Measurements from ENCODE around the gene ATM.

Gene ATM

GRCh38 chr11:108223348-108224149 lies 682 bp downstream of the ATM start:
- no peak for TF ChIP-seq EZH2phosphoT487 (conservative IDR thresholded peaks at IDR 0.05; ENCODE audit: low read length)
- no peak for TF ChIP-seq CTCF (IDR thresholded peaks at IDR 0.05; ENCODE audit: insufficient read depth, low read length, poor library complexity, severe bottlenecking)

GRCh38 chr11:108224366-108224765 lies 1.5 kb downstream of the ATM start:
- H3F3A ChIP-seq (ENCODE audit: insufficient read depth) = peaks cover 56% of the 10 kb centered on the region
- H2AFZ ChIP-seq (ENCODE audit: low read depth, low read length, severe bottlenecking) = no peak overlapping the region
- peaks cover 15% of the 10 kb centered on the region for H4K20me1 ChIP-seq (ENCODE audit: low read depth, low read length)
- no peak for TF ChIP-seq EZH2phosphoT487 (conservative IDR thresholded peaks at IDR 0.05; ENCODE audit: low read length)
- no peak for TF ChIP-seq CTCF (IDR thresholded peaks at IDR 0.05; ENCODE audit: insufficient read depth, low read length, poor library complexity, severe bottlenecking)
- peak overlapping the region; percentile 93 for H3K27ac ChIP-seq (ENCODE audit: low read depth, low read length)
- H3K27me3 ChIP-seq (ENCODE audit: low read length) = no peaks in the 10 kb centered on the region
- H3K79me2 ChIP-seq (ENCODE audit: insufficient read depth, low read length) = peaks cover 70% of the 10 kb centered on the region
- H3K4me2 ChIP-seq (ENCODE audit: low read depth, low read length, poor library complexity, severe bottlenecking) = peak overlapping the region; percentile 90
- no peaks in the 10 kb centered on the region for H3K9me3 ChIP-seq (ENCODE audit: insufficient read depth, low read length)
- no peaks in the 10 kb centered on the region for H3K9me2 ChIP-seq (replicated peaks; ENCODE audit: insufficient read depth, low read length)
- peak overlapping the region; percentile 85 for H3K4me3 ChIP-seq (ENCODE audit: insufficient read depth, low read length, poor library complexity, severe bottlenecking)
- peaks cover 23% of the 10 kb centered on the region; the same call in 1 of the 2 replicates for H3K36me3 ChIP-seq (ENCODE audit: low read length)
- H3K9ac ChIP-seq (ENCODE audit: low read length) = peak overlapping the region; percentile 90

More at GRCh38 chr11:108223348-108224149, 682 bp downstream of the ATM start:
- Histone ChIP-seq H3K79me2 (ENCODE audit: insufficient read depth, low read length) (peaks cover 78% of the 10 kb centered on the region), H4K20me1 (ENCODE audit: low read depth, low read length) (peaks cover 22% of the 10 kb centered on the region), H3K4me2 (ENCODE audit: low read depth, low read length, poor library complexity, severe bottlenecking) (peak overlapping the region; percentile 90), H3K9me3 (ENCODE audit: insufficient read depth, low read length) (no peaks in the 10 kb centered on the region), H3K4me3 (ENCODE audit: insufficient read depth, low read length, poor library complexity, severe bottlenecking) (peak overlapping the region; percentile 85), H2AFZ (ENCODE audit: low read depth, low read length, severe bottlenecking) (peak overlapping the region; percentile 25), H3K9me2 (replicated peaks; ENCODE audit: insufficient read depth, low read length) (no peaks in the 10 kb centered on the region), H3K27ac (ENCODE audit: low read depth, low read length) (peak overlapping the region; percentile 93), H3K36me3 (ENCODE audit: low read length) (peaks cover 16% of the 10 kb centered on the region; the same call in 1 of the 2 replicates), H3K9ac (ENCODE audit: low read length) (peak overlapping the region; percentile 90), H3K27me3 (ENCODE audit: low read length) (no peaks in the 10 kb centered on the region), H3F3A (ENCODE audit: insufficient read depth) (peaks cover 54% of the 10 kb centered on the region)

- Histone ChIP-seq H3K4me3 (ENCODE audit: insufficient read depth, low read length, poor library complexity, severe bottlenecking) (peak overlapping the region; percentile 85), H3F3A (ENCODE audit: insufficient read depth) (peaks cover 56% of the 10 kb centered on the region), H3K9ac (ENCODE audit: low read length) (peak overlapping the region; percentile 90), H3K4me2 (ENCODE audit: low read depth, low read length, poor library complexity, severe bottlenecking) (peak overlapping the region; percentile 90), H4K20me1 (ENCODE audit: low read depth, low read length) (peaks cover 7% of the 10 kb centered on the region; the same call in 1 of the 2 replicates), H3K27ac (ENCODE audit: low read depth, low read length) (peak overlapping the region; percentile 93), H3K9me3 (ENCODE audit: insufficient read depth, low read length) (no peaks in the 10 kb centered on the region), H3K79me2 (ENCODE audit: insufficient read depth, low read length) (peaks cover 62% of the 10 kb centered on the region), H2AFZ (ENCODE audit: low read depth, low read length, severe bottlenecking) (no peak overlapping the region), H3K27me3 (ENCODE audit: low read length) (no peaks in the 10 kb centered on the region), H3K36me3 (ENCODE audit: low read length) (peaks cover 28% of the 10 kb centered on the region; the same call in 1 of the 2 replicates), H3K9me2 (replicated peaks; ENCODE audit: insufficient read depth, low read length) (no peaks in the 10 kb centered on the region)
- TF ChIP-seq EZH2phosphoT487 (conservative IDR thresholded peaks at IDR 0.05; ENCODE audit: low read length) (no peak), CTCF (IDR thresholded peaks at IDR 0.05; ENCODE audit: insufficient read depth, low read length, poor library complexity, severe bottlenecking) (no peak)
These were observed 2.3 kb downstream of the ATM start for GRCh38 chr11:108224911-108225786.

Data from SU-DHL-6 (cell line).